Hippocampal formation (tissue), 2 donors: ENCODE measurements around the gene S100A8.
"Not testable (repeated sequence)": the region's sequence is repeated elsewhere in the genome, so short reads cannot be mapped to it uniquely, and the experiment has no call there.

ENCODE experiments used
- DNase-seq, 2 donors: peaks; one replicate each; lab custom pipeline; 2025; lab: John Stamatoyannopoulos, UW

Gene S100A8

DNA sequence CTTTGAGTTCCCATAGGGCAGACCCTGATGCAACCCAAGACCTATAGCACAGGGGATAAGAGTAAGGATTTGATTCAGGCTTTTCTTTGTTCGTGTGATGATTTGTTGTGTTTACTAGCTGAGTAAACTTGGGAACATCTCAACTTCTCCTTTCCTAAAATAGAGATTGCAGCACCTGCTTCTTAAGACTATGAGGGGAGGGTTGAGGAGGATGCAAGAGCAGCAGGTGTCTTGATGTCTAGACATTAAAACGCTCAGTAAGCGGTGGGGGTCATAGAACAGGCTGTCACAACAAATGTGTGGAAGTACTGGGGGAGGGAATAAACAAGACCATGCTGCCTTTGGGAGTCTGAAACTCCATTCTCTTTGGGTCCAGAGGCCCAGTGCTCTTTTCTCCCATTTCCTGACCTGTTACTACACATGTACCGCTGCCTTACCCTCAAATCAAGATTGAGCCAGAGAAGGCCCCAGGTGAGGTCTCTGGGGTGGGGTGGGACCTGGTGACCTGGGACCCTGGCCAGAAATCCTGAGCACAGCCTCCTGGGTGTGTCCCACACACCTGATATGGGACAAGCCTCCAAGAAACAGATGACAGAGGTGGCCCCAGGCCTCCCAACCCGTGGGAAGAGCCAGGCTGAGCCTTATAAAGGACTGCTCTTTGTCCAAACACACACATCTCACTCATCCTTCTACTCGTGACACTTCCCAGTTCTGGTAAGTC lies 25.1 kb upstream of the S100A8 start, which contains the start of gene S100A7A:
Gene S100A7A, plus strand, starts transcription at position 671 of the 721 bp plus-strand sequence. CDS start 1,563 bp downstream, outside the sequence.
- DNase-seq, result no peak

DNA sequence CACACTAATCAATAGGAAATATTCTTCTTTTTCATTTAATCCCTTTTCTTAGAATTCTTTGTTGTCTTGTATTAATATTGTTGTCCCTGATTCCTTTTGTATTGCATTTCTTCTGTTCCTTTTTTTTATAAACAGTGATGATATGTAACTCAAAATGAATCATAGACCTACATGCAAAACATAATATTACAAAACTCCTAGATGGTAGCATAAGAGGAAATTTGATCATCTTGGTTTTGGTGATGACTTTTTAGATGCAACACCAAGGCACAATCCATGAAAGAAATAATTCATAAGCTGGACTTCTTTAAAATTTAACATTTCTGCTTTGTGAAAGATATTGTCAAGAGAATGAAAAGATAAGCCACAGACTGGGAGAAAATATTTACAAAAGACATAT lies 23.1 kb upstream of the S100A8 start:
- DNase-seq, result not testable (repeated sequence)

DNA sequence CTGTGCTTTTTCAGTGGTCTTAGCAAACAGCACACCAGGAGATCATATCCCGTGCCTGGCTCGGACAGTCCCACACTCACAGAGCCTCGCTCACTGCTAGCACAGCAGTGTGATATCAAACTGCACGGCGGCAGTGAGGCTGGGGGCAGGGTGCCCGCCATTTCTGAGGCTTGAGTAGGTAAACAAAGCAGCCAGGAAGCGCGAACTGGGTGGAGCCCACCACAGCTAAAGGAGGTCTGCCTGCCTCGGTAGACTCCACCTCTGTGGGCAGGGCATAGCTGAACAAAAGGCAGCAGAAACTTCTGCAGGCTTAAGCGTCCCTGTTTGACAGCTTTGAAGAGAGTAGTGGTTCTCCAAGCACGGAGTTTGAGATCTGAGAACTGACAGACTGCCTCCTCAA lies 16.4 kb upstream of the S100A8 start:
- not testable (repeated sequence) for DNase-seq

DNA sequence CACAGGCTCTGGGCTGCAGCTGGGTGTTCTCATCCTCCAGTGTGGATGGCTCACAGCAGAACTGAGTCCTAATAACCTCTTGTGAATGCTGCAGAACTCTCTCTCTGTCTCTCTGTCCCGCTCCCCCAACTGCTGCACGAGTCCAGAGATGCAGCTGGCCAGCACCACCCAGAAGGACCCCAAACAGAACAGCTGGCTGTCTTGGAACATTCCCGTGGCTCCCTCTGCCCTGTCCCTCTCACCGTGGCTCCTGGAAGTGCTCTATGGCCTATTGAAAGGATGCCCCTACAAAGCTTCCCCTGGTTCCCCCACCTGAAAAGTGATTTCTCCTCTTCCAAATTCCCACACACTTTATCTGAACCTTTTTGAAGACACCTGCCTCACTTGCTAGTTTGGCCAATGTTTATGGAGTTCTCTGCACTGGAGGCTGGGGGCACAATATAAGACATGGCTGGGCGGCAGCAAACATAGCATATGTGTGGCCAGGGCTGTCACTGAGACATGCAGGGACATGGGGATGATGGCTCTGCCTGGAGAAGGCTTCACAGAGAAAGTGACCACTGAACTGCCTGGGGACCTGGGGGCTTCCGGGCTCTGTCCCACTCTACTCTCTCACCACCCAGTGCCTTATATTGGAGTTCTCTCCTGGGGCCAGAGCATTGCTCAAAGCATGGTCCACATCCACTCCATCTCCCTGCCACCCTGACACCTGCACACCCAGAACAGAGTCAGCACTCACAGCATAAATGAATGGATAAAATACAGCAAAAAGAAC lies 15.1 kb upstream of the S100A8 start:
- not testable (repeated sequence) for DNase-seq

DNA sequence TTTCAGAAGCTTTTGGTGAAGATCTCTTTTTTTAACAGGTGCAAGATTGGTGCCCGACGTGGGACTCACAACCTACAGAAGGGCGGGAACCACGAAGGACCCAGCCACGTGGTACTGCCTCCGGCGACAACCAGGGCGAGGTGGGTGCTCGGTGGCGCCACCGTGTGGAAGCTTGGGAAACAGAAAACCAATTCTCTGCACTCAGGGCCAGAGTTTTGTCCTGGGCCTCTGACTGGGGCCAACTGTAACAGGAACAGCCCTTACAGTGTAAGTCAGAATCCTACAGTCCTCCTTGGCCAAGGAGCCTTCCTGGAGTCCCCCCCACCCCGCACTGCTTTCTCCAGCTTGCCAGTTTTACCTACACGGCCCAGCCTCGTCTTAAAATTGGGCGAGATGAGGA lies 13.9 kb upstream of the S100A8 start:
- DNase-seq, result no peak

DNA sequence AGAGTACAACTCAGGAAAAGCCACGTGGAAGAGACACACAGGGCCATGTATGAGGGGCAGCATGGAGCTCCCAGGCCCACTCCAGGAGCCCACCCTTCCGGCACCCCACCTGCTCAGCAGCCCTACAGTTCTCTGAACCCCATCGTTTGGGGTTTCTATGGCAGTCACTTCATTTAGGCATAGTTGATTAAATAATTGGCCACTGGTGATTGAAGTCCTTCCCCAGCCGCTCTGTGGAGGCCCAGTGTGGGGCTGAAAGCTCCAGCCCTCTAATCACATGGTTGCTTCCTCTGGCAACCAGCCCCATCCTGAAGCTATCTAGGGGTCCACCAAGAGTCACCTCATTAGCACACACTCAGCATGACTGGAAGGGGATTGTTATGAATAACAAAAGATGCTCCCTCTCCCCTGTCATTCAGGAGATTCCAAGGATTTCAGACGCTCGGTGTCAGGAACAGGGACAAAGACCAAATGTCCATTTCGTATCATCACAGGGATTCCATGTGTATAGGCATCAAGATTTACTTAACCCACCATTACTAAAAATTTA lies 13.3 kb upstream of the S100A8 start:
- no peak for DNase-seq

DNA sequence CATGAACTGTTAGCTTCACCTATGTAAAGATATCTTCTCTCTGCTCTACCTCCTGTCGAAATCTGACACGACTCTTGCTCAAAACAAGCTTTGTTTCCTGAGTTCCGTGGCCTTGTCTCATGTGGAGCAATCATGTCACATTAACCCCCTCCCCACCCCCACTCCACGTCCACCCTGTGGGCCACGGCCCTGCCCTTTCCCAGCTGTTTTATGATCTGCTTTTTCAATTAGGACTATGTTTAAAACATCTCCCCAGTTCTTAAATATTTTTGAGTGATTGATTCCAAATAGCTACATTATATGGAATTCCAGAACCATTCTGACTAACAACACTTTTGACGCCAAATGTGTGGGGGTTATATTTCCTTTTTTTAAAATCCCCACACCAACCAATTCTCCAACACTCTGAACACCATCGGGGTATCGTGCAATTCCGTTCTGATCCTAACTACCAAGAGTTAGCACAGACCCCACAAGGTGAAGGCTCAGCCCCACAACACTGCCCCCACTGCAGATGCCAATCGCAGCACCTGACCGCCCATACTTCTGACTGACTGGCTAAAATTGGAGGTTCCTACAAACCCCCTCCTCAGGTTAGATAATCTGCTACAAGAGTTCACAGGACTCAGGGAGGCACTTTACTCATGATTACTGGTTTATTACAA lies 12.7 kb upstream of the S100A8 start:
- DNase-seq, result no peak

DNA sequence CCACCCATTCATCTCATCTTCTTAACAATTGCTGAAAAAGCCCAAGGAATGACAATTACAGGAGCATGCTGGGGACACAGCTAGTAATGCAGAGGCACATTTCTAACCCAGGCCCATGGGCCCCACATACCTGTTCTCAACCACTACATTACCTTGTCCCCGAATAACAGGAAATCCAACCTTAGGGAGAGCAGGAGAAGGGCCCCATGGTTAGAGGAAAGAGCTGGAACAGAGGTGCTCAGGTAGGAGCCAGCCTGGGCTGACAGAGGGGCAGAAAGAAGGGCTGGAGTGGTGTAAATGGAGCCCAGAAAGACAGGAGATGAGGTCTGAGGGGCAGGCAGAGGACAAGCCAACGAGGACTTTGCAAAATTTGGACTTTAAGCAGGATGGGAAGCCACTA lies 11.4 kb upstream of the S100A8 start:
- no peak for DNase-seq

DNA sequence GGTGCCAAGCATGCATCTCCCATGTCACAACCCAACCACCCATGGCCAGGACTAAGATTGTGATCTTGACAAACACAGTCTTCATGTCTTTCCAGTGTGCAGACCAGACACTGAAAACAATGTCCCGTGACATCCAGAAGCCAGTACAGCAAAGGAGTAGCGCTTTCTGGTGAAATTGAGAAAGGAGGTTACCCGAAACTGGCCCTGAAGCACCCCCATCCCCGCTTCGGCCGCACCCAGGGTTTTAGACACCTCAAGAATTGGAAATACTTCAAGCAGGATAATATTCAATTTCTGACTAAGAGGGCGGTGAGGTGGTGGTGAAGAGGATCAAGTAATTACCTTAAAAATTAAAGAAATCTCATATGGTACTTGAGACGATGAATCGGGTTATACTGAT lies 10.6 kb upstream of the S100A8 start:
- DNase-seq, result no peak

DNA sequence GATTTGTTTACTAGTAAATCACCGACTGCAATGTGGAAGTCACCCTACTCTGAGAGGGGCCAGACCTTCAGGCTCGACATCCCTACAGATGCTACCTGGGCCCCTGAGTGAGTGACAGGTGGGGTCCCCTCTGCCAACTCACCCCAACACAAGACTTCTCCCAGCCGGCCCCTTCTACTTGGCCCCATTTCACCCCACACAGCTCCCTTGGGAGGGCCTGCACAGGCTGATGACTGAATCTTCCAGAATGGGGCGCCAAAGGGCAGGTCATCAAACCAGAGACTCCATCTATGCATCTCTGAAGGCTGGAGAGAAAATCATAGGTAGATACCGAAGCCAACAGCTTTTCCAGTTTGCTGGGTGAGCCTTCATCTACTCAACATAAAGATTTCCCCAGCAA lies 9.4 kb upstream of the S100A8 start:
- no peak for DNase-seq

DNA sequence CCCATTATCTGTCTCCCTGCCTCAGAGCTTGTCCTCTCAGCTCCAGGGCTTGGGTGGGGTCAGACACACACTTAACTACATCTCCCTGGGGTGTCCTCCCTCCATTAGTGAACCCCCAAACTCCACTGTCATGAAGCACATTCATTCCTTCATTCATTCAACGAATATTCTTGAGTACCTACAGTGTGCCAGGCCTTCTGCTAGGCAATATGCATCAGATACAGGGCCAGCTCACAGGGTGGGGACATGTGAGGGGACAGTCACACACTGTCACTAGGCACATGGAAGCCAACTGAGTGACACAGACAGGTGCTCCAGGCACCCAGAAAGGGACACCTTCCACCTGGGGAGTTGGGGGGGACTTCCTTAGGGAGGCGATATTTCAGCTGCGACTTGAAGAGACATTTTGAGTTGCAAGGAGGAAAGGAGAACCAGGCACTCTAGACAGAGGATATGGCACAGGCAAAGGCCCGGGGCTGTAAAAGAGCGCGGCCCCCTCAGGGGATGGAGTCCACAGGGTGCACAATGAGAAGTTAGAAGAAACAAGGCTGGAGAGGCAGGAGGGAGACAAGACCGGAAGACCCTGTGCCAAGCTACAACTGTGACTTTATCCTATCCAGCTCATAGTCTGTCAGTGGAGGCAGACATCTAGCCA lies 8.7 kb upstream of the S100A8 start:
- no peak for DNase-seq

DNA sequence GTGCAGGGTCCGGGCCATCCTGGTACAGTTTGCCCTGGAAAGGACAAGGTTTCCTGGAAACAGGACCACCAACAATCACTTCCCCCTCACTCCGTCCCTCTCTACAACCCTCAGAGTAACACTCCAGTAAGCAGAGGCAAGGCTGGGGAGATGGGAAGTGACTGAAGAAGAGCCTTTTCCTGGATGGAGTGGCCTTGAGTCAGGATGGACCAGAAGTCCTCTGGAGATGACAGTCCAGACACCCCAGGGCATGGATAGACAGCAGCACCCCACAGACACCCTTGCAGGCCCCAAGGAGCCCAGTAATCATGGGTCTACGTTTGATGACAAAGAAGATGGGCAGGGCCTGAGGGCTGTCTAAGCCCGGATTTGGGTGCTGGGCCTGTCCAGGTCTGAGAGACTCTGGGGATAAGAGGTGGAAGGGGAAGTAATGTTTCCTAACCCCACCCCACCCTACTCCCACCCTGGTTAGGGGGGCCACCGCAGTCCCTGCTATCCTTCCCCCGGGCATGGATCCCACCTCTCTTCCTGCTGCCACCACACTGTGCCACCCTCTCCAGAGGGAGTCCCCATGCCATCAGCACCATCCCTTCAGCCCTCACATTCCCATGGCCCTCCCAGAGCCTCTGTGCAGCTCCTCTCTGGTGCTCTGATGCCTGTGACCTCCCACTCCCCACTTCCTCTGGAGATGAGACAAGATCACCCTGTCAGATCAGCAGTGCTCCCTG lies 7.2 kb upstream of the S100A8 start:
- DNase-seq, result no peak

DNA sequence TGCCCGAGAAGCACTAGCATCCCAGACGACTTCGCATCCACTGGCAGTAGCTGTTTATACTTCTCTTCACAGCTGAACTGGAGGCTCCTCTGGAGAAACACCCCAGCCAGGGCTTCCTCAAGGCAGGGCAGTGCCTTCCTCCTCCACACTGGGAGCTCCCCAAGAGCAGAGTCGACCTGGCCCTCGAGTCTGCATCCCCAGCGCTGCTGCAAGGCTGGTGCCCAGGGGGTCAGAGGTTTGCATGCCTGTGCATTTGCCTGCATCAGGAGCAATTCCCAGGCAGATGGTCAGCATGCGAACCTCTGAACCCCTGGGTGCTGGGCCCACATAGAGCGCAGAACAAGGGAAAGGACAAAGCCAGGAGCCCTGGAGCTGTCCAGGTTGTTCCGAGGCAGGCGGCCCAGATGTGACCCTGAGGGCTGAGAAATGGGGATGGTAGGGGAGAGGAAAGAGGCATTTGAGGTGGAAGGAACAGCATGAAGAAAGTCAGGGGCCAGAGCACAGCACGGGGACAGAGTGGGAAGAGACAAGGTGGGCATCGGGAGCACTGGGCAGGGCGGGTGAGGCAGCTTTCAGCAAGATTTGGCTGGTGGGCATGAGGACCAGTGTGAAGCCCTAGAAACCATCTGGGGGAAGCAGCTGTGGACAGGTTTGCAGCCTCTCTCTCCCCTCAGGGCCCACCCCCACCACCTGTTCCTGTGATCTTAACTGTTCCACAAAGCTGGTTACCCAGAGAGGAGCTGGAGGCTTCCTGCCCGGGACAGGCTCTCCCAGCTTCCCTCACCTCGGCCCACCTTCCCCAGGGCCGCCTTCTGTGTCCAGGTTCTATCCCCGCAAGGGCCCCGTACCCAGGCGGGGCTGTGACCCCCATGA lies 6.4 kb upstream of the S100A8 start:
- no peak for DNase-seq

DNA sequence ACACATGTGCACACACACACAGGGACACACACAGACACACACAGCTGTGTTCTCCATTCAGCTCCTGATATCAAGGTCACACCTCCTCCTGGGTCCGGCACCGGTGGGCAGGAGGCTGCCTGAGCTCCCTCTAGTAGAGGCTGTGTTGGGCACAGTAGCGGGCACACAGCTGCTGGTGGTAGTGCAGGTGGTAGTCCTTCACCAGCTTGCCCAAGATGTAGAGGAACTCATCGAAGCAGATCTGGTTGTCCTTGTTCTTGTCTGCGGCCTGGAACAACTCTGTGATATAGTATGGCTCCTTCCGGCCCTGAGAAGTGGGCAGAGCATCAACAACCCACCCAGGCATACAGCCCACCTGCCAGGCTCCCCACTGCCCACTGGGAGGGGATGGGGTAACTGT lies 5.6 kb upstream of the S100A8 start:
- DNase-seq, result no peak

DNA sequence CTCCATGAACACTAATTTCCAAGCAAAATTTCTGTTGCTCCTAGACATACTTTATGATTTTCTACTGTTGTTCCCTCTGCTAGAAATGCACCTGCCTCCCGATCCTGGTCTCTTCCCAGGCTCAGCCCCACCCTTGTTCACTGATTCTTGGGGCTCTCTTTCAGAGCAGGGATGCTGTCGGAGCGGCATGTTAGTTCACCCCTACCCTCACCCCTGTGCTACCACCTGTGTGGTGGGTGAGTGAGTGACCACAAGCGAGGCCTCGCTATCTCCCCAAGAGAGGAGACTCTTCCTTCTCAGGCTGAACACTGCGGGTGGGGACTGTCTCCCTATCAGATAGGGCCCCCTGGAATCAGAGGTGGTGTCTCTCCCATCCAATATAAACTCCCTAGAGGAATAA lies 4.9 kb upstream of the S100A8 start:
- DNase-seq, result no peak

DNA sequence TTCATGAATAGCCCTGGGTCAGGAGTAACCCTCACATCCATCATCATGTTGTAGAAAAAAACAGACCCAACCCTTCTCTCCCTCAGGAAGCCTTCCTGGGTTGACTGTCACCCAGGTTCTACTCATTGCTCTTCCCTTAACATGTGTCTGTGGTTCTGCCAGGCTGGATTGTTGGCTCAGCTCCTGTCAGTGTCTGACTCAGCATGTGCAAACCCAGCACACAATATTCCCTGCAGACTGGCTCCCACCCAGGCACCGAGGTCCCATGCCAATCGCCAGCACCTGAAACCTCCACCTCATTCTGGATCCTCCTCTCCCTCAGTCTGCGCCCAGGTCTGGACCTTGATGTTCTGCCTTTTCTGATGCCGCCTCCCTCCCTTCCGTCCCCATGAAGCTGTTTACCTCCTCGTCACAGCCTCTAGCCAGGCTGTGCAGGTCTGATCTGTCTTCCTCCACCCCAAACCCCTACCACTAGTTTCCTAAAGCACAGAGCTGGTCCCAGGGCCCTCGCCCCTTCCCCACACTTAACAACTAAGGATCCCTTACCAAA lies 4.3 kb upstream of the S100A8 start:
- DNase-seq, result no peak

DNA sequence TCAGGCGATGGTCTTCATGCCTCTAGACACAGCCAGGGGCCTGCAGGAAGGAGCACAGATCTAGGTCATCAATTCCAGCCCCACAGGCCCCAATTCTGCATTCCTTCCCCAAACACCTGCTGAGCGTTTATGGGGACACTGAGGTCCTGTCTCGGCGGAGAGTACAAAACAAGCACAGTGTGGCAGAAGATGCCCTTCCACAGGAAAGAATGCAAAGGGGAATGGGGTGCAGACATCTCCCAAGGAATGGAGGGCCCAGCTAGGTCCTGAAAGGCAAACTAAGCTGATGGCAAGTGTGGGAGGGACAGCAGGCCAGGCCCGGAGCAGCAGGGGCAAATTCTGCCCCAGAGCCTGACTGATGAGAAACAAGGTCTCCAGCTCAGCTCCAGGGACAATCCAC lies 3.5 kb upstream of the S100A8 start:
- no peak for DNase-seq

DNA sequence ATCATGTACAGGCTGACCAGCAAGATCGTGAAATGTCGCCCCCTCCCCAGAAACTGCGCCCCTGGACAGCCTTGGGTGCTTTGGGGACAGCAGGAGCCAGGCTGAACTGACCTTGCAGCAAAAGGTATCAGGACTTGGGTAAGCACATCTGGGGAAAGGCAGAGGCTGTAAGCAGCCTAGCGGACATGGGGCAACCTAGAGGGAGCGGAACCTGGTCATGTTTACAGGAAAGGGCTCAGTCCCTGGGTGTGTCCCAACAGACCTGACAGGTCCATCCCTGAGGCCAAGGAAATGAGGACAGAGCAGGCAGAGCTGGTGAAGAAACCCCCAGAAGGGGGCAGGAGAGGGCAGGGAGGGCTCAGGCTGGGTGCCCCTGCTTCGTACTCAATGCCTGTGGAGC lies 3.1 kb upstream of the S100A8 start:
- DNase-seq, result no peak

DNA sequence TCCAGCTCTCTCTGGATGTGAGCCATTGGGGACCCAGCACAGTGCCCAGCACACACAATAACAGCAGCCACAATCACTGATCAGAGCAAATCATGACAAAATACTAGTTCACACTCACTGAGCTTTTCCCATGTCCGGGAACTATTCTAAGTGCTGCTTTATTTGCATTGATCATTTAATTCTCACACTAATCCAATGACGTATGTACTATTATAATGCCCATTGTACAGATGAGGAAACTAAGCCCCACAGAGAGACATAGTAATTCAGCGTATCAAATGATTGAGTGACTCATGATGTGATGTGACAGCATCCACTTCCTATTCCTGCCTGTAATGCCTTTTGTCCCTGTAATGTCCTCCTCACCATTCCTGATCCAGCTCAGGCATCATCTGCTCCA lies 1.9 kb upstream of the S100A8 start:
- no peak for DNase-seq

DNA sequence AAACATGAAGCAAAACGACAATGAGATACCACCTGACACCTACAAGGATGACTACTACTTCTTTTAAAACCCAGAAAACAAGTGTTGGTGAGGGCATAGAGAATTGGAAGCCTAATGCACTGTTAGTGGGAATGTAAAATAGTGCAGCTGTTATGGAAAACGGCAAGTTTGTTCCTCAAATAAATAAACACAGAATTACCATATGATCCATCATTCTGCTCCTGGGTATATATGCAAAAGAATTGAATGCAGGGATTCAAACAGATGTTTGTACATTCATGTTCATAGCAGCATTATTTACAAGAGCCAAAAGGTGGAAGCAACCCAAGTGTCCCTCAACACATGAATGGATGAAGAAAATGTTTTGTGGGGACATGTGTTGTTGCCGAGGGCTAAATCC lies 1.4 kb upstream of the S100A8 start:
- DNase-seq, result no peak
